HL-60/S4 treated with phorbol 12-myristate 13-acetate at 8.2 ng/mL for 4 days and 3 days (cell line): Measurements from ENCODE around the gene ZCCHC14.
"Not testable (repeated sequence)": the region's sequence is repeated elsewhere in the genome, so short reads cannot be mapped to it uniquely, and the experiment has no call there.

Experiments
- in situ Hi-C: fragments of 300-500 bp; cut with MboI; formaldehyde crosslinking; loops from 2 replicates; pipeline ENCODE4 v1.15.0; 2022; ENCODE audit warnings: low sequenced_read_pairs

Gene ZCCHC14

GRCh38 chr16:87525352-87525751, 32.5 kb upstream of the ZCCHC14 start:
- in situ Hi-C loops, result no loop called here

GRCh38 chr16:87524407-87524806, 31.6 kb upstream of the ZCCHC14 start:
- in situ Hi-C loops, result no loop called here

DNA sequence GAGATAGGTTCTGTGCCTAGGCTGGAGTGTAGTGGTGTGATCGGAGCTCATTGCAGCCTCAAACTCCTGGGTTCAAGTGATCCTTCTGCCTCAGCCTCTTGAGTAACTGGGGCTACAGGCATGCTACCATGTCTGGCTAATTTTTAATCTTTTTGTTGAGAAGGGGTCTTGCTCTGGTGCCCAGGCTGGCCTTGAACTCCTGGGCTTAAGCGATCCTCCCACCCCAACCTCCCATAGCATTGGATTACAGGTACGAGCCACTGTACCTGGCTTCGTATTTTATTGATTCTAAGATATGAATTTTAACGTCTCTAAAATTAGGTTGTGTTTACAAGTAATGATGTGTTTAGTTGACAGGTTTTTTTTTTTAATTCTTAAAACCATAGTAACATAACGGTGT, 30.8 kb upstream of the ZCCHC14 start:
- in situ Hi-C loops, result not testable (repeated sequence)

GRCh38 chr16:87521764-87522163, 28.9 kb upstream of the ZCCHC14 start:
- in situ Hi-C loops, result not testable (repeated sequence)

- in situ Hi-C loops, result not testable (repeated sequence)
Measured at GRCh38 chr16:87519170-87519569, 26.3 kb upstream of the ZCCHC14 start.

GRCh38 chr16:87518430-87519051, 25.7 kb upstream of the ZCCHC14 start:
- in situ Hi-C loops, result not testable (repeated sequence)

- in situ Hi-C loops, result not testable (repeated sequence)
Measured at GRCh38 chr16:87517610-87518429, 25.0 kb upstream of the ZCCHC14 start.

GRCh38 chr16:87516361-87516760, 23.5 kb upstream of the ZCCHC14 start:
- in situ Hi-C loops, result no loop called here

GRCh38 chr16:87515475-87516330, 22.9 kb upstream of the ZCCHC14 start:
- in situ Hi-C loops, result no loop called here

GRCh38 chr16:87509778-87510177, 17.0 kb upstream of the ZCCHC14 start:
- in situ Hi-C loops, result not testable (repeated sequence)

DNA sequence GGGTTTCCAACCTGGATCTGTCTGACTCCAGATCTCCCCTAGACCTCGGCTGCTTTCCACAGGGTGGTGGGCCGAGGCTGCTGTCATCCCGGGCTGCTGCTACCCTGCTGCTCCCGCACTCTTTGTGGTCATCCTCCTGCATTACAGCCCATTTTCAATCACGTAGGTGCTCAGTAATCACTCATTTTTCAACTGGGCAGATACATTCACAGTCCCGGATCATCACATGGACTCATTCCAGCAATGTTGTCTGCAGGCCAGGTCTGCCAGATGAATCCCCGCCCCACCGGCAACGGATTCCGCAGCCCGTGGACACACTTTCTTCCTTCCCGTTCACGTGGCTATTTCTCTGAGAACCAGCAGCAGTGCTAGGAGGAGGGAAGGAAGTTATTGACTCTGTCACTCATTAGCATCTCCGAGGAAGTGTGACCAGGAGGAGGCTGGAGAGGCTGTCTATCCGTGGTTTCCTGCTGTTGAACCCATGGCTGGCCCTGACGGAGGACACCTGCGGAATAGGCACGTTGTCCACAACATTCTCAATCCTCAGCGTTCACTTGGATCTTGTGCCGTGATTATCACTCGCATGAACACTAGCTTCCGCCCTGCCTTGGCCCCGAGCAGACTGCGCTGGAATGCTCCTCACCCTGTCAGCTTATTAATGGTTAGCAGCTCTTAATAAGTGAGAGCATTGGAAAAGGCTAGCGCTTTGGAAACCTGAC, 14.7 kb upstream of the ZCCHC14 start:
- in situ Hi-C loops, result no loop called here

DNA sequence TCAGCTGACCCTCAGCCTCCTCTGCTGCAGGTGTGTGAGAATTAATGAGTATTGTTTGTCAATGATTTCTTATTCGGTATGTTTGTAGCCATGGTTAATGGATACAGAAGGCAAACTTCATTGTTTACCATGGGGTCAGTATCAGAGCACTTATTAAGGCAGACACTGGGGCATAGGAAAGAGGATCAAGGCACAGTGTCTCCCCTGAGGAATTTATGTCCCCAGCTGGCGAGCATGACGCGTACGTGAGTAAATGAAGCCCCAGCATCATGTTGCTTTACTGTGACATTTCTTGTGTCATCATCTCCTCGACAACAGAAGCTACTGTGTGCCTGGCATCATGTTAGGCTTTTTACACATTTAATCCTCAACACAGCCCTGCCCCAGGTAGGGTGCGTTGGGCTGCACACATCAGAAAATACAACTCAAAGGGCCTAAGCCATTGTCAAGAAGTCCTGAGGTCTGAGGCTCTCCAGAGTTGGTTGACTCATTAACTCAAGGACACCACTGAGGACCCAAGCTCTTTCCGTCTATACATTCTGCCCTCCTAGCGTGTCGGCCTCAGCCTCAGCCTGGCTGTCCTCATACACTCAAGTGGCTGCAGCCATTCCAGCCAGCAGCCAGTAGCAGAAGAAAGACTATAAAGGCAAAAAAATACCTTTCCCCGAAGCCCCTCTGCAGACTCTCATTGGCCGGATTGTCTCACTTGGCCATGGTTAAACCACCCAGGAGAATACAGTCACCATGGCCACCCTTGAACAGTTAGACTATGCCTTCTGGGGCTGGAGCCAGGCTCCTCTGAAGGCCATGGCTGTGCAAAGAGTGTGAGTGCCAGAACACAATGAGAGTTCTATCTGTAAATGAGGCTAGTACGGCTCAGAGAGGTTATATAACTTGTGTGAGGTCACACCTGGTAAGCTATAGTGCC, 13.9 kb upstream of the ZCCHC14 start:
- in situ Hi-C loops, result no loop called here

- in situ Hi-C loops, result no loop called here
Measured at GRCh38 chr16:87505834-87506233, 13.0 kb upstream of the ZCCHC14 start.

- in situ Hi-C loops, result not testable (repeated sequence)
Measured at GRCh38 chr16:87503232-87503937, 10.6 kb upstream of the ZCCHC14 start.

DNA sequence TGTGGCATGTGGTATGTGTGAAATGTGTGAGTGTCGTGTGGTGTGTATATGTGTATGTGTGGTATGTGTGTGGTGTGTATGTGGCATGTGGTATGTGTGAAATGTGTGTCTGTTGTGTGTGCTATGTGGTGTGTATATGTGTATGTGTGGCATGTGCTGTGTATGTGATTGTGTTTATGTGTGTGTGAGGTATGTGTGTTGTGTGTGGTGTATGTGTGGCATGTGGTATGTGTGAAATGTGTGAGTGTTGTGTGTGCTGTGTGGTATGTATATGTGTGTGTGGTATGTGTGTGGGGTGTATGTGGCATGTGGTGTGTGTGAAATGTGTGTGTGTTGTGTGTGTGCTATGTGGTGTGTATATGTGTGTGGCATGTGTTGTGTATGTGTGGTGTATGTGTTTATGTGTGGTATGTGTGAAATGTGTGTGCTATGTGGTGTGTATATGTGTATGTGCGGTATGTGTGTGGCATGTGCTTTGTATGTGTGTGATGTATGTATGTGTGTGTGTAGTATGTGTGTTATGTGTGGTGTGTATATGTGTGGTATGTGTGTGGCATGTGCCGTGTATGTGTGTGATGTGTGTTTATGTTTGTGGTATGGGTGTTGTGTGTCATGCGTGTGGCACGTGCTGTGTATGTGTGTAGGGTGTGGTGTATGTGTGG, 9.6 kb upstream of the ZCCHC14 start:
- in situ Hi-C loops, result no loop called here

GRCh38 chr16:87501117-87501516, 8.3 kb upstream of the ZCCHC14 start:
- in situ Hi-C loops, result no loop called here

DNA sequence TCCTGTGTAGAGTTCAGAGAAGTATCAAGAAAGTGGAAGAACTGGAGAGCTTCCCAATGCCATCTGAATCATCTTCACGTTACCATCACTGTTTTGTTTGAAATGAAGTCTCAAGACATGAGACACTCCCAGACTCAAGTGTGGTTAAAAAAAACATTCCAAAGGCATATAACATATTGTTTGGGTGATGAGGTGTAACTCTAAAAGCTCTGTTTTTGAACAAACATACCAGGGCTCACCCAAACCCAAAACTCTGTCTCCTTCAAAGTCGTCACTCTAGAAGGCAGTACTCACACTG, 6.3 kb upstream of the ZCCHC14 start:
- in situ Hi-C loops, result no loop called here

GRCh38 chr16:87498324-87499188, 5.7 kb upstream of the ZCCHC14 start:
- in situ Hi-C loops, result no loop called here
